Measurements from ENCODE around the gene EMX1. TPM values are rescaled to one million over a fixed set of nuclear protein-coding genes. Genes with fewer than 3 reads are reported as not detected.

EMX1 gene
- total and polyA plus RNA-seq, 9 donors, result 0.20 to 1.1 (median 0.28) TPM; not detected in 5

DNA sequence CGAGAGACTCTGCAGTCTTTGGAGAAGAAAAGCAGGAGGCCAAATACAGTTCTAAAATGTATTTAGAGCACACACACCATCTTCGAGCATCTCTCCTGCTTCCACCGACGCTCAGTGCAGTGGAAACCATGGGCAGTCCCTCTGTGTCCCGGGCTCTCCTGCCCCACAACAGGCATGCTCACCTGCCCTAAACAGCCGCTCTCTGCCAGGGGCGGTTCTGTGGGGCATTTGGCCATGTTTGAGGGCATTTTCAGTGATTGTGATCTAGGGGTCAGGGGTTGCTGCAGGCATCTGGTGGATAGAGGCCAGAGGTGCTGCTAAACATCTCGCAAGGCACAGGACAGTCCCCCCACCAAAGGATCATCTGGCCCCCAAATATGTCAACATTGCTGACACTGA, 55.8 kb downstream of the EMX1 start:
- Histone ChIP-seq H3K36me3 (no peaks in the 10 kb centered on the region), H3K4me3 (no peak overlapping the region), H3K27ac (no peak overlapping the region), H3K4me1 (ENCODE audit: insufficient read depth) (no peaks in the 10 kb centered on the region), H3K27me3 (no peaks in the 10 kb centered on the region), H3K9me3 (no peaks in the 10 kb centered on the region)
- no peak for TF ChIP-seq POLR2A (IDR thresholded peaks at IDR 0.05)
- no peak for TF ChIP-seq EP300 (IDR thresholded peaks at IDR 0.05)
- TF ChIP-seq, protein P1, sequence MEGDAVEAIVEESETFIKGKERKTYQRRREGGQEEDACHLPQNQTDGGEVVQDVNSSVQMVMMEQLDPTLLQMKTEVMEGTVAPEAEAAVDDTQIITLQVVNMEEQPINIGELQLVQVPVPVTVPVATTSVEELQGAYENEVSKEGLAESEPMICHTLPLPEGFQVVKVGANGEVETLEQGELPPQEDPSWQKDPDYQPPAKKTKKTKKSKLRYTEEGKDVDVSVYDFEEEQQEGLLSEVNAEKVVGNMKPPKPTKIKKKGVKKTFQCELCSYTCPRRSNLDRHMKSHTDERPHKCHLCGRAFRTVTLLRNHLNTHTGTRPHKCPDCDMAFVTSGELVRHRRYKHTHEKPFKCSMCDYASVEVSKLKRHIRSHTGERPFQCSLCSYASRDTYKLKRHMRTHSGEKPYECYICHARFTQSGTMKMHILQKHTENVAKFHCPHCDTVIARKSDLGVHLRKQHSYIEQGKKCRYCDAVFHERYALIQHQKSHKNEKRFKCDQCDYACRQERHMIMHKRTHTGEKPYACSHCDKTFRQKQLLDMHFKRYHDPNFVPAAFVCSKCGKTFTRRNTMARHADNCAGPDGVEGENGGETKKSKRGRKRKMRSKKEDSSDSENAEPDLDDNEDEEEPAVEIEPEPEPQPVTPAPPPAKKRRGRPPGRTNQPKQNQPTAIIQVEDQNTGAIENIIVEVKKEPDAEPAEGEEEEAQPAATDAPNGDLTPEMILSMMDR (IDR thresholded peaks at IDR 0.05), result no peak
- WGBS, 3 donors, result 89 to 91% (median 91%) methylated on average over 8 of the region's 8 CpGs
- intact Hi-C loops (cut with DNase I), result no loop called here
- no peak for DNase-seq

- H3K4me1 ChIP-seq (ENCODE audit: insufficient read depth), result no peaks in the 10 kb centered on the region
- H3K27me3 ChIP-seq, result no peaks in the 10 kb centered on the region
- intact Hi-C loops (cut with DNase I), result no loop called here
- no peaks in the 10 kb centered on the region for H3K9me3 ChIP-seq
- 63 to 78% (median 68%) methylated on average over 12 of the region's 12 CpGs for WGBS, 3 donors
- H3K27ac ChIP-seq, result no peak overlapping the region
- no peaks in the 10 kb centered on the region for H3K36me3 ChIP-seq
- DNase-seq, result no peak
- TF ChIP-seq EP300 (IDR thresholded peaks at IDR 0.05), result no peak
- TF ChIP-seq, protein P1 (IDR thresholded peaks at IDR 0.05), result peak in 1 of 3 donors; percentile 7
- no peak overlapping the region for H3K4me3 ChIP-seq
Measured at GRCh38 chr2:72973566-72974435, 56.5 kb downstream of the EMX1 start.

- intact Hi-C loops (cut with DNase I), result no loop called here
- DNase-seq, result no peak
- no peaks in the 10 kb centered on the region for H3K36me3 ChIP-seq
- no peaks in the 10 kb centered on the region for H3K27me3 ChIP-seq
- TF ChIP-seq EP300 (IDR thresholded peaks at IDR 0.05) (no peak), POLR2A (IDR thresholded peaks at IDR 0.05) (no peak)
- TF ChIP-seq, protein P1 (IDR thresholded peaks at IDR 0.05), result no peak
- no peak overlapping the region for H3K4me3 ChIP-seq
- no peaks in the 10 kb centered on the region for H3K4me1 ChIP-seq (ENCODE audit: insufficient read depth)
- no peak overlapping the region for H3K27ac ChIP-seq
- H3K9me3 ChIP-seq, result no peaks in the 10 kb centered on the region
- 82 to 89% (median 83%) methylated on average over 2 of the region's 2 CpGs for WGBS, 3 donors
Measured at GRCh38 chr2:72974436-72974754, 57.1 kb downstream of the EMX1 start.

DNA sequence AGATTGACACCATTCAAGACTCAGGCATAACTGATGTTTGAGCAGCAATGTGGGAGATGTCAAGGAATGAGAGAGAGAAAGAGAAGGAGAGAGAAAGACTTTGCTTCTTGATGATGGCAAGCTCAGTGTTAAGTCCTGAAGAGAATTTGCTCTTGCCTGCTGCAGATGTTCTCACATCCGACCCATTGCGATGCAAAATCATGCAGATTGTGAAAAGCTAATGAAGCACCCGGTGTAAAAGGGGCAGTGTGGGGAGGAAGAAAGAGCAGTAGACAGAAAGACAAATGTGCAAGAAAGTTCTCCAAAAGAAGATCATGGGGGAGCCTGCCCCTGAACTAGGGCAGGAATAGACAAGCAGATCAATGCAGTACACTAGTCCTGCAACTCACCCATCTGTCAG, 57.7 kb downstream of the EMX1 start:
- Histone ChIP-seq H3K36me3 (no peaks in the 10 kb centered on the region), H3K27me3 (no peaks in the 10 kb centered on the region), H3K9me3 (no peaks in the 10 kb centered on the region), H3K4me3 (no peak overlapping the region), H3K4me1 (ENCODE audit: insufficient read depth) (no peaks in the 10 kb centered on the region), H3K27ac (no peak overlapping the region)
- WGBS, 3 donors, result 64 to 70% (median 65%) methylated on average over 3 of the region's 3 CpGs
- no peak for DNase-seq
- intact Hi-C loops (cut with DNase I), result no loop called here
- TF ChIP-seq EP300 (IDR thresholded peaks at IDR 0.05), result no peak
- TF ChIP-seq, protein P1 (IDR thresholded peaks at IDR 0.05), result no peak
- TF ChIP-seq POLR2A (IDR thresholded peaks at IDR 0.05), result no peak

Data from ovary (tissue), 9 donors.